Measurements from ENCODE around the gene PHC3.
"Not testable (repeated sequence)": the region's sequence is repeated elsewhere in the genome, so short reads cannot be mapped to it uniquely, and the experiment has no call there.

The PHC3 gene

GRCh38 chr3:170117134-170117533, 64.4 kb downstream of the PHC3 start:
- no peak for DNase-seq

- not testable (repeated sequence) for DNase-seq
These were observed 67.4 kb downstream of the PHC3 start for GRCh38 chr3:170114165-170114564.

GRCh38 chr3:170111147-170111771, 70.3 kb downstream of the PHC3 start:
- no peak for DNase-seq

GRCh38 chr3:170109579-170110293, 71.8 kb downstream of the PHC3 start:
- no peak for DNase-seq

GRCh38 chr3:170108955-170109354, 72.6 kb downstream of the PHC3 start:
- no peak for DNase-seq

- DNase-seq, result no peak
These were observed 73.6 kb downstream of the PHC3 start for GRCh38 chr3:170107941-170108340.

GRCh38 chr3:170102431-170102830, 79.1 kb downstream of the PHC3 start:
- DNase-seq, result no peak

- DNase-seq, result no peak
These were observed 80.6 kb downstream of the PHC3 start for GRCh38 chr3:170100944-170101343.

GRCh38 chr3:170098753-170099152, 82.8 kb downstream of the PHC3 start:
- no peak for DNase-seq

- DNase-seq, result no peak
These were observed 85.2 kb downstream of the PHC3 start for GRCh38 chr3:170096342-170096741.

GRCh38 chr3:170095771-170096170, 85.8 kb downstream of the PHC3 start:
- DNase-seq, result no peak

- no peak for DNase-seq
These were observed 88.6 kb downstream of the PHC3 start for GRCh38 chr3:170092907-170093306.

- DNase-seq, result no peak
These were observed 90.9 kb downstream of the PHC3 start for GRCh38 chr3:170090601-170090981.

- no peak for DNase-seq
These were observed 91.5 kb downstream of the PHC3 start for GRCh38 chr3:170089862-170090600.

- DNase-seq, result no peak
These were observed 96.1 kb downstream of the PHC3 start for GRCh38 chr3:170085396-170085795.

GRCh38 chr3:170083343-170083742, 98.2 kb downstream of the PHC3 start:
- no peak for DNase-seq

GRCh38 chr3:170081079-170081741, 100.3 kb downstream of the PHC3 start:
- DNase-seq, result no peak

GRCh38 chr3:170080605-170081004, 100.9 kb downstream of the PHC3 start:
- DNase-seq, result no peak

- no peak for DNase-seq
These were observed 101.9 kb downstream of the PHC3 start for GRCh38 chr3:170079536-170080165.

- DNase-seq, result no peak
These were observed 102.8 kb downstream of the PHC3 start for GRCh38 chr3:170078620-170079281.

GRCh38 chr3:170077361-170077760, 104.2 kb downstream of the PHC3 start:
- no peak for DNase-seq

- DNase-seq, result no peak
These were observed 104.8 kb downstream of the PHC3 start for GRCh38 chr3:170076715-170077238.
